Stimulated activated CD8-positive, alpha-beta memory T cell treated with anti-CD3 and anti-CD28 coated beads, Interleukin-4, amount 100 ng/mL, for 1 hour (primary cell): ENCODE measurements around the gene PCNX3.

Experiments used
- DNase-seq, 2 donors: peaks; one replicate each; pipeline ENCODE4 v3.0.0-alpha.2; 2020; ENCODE audit warnings: low read depth in 2 of 2, low spot score in 1 of 2

Gene PCNX3

DNA sequence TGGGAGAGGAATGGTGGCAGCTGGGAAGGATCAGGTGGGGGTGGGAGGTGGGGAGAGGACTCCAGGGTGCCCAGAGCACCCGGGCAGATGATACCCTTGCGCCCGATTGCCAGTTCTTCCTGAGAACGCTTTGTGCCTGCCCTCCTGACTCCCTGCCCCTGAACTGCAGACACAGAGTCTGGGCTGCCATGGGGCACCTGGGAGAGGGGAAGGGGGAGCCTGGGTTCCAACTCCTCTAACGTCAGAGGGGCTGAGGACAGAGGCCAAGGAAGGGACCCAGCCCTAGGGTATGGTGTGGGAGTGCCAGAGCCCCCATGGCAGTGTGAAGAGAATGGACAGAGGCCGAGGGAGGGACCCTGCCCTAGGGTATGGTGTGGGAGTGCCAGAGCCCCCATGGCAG is 19.1 kb upstream of the PCNX3 start:
- DNase-seq = no peak

DNA sequence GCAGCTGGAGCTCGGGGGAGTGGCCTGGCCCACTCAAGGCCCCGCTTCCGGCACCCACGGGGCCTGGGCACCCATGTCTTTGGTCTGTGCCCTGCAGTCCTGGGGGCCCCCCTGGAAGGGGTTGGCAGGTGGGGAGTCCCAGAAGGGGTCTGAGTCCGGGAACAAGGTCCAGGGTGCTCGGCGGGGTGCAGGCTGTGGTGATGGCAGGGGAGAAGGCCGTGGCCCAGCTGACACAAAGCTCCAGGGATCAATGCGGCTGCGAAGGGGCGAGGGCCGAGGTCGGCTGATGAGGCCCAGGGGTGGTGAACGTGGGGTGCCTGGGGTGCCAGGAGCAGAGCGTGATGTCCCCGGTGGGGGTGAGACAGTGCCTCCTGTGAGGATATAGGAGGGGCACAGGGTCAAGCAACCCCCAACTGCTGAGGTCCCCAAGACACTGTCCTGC is 17.3 kb upstream of the PCNX3 start:
- DNase-seq = no peak

DNA sequence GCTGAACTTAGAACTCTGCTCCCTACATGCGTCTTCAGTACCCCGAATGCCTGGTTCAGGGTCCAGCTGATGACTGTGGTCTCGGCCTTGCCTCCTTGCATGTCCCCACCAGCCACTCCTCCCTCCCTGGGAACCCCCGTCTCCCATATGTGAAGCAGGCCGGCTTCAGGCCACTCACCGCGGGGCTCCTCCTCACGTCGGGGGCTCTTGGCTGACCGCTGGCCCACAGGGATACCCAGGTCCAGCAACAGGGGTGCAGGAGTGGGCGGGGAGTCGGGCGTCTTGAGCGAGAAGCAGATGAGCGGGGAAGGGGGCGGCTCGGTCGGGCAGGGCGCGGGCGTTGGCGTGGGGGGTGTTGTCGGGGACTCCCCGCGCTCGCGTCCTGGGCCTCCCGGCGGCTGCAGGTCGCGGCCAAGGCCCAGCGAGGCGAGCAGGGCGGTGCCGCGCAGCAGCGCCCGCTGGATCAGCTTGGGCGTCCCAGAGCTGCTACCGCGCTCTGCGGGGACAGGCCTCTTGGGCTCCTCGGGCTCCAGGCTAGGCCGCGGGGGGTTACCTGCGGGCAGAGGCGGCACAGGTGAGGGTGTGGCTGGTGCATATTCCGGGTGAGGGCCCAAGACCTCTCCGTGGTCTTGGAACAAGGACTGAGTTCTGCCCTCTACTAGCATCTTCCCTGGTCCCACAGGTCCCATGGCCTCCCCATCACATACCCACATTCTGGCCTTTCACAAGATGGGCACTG is 16.2 kb upstream of the PCNX3 start:
- no peak for DNase-seq

DNA sequence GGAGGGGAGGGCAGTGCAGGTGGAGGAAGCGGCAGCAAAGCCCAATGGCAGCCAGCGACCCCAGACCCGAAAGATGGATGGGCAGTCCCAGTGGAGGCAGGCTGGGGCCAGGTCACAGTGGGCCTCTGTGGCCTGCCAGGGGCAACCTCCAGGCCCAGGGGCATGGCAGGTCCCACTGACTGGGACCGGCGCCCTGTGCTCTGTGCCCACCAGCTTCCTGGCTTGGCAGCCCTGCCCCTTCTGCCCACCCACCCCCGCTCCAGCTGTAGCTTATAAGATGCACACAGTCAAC is 15.7 kb upstream of the PCNX3 start:
- no peak for DNase-seq

DNA sequence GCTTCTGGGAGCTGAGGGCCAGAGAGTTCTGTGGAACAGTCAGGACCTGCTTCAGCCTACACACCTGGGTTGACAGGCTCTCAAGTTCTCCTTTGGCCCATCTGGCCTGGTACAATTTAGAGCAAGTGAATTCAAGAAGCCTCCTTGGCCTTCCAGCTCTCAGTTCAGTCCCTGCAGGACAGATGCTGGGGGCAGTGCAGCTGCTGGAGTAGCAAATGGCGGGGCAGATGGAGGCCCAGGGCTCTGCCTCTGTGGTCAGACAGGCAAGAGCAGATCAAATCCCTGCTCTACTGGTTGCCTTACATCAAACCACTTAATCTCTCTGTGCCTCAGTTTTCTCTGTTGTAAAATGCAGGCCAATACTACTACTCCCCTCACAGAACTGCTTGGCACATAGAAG is 11.3 kb upstream of the PCNX3 start:
- DNase-seq = no peak

DNA sequence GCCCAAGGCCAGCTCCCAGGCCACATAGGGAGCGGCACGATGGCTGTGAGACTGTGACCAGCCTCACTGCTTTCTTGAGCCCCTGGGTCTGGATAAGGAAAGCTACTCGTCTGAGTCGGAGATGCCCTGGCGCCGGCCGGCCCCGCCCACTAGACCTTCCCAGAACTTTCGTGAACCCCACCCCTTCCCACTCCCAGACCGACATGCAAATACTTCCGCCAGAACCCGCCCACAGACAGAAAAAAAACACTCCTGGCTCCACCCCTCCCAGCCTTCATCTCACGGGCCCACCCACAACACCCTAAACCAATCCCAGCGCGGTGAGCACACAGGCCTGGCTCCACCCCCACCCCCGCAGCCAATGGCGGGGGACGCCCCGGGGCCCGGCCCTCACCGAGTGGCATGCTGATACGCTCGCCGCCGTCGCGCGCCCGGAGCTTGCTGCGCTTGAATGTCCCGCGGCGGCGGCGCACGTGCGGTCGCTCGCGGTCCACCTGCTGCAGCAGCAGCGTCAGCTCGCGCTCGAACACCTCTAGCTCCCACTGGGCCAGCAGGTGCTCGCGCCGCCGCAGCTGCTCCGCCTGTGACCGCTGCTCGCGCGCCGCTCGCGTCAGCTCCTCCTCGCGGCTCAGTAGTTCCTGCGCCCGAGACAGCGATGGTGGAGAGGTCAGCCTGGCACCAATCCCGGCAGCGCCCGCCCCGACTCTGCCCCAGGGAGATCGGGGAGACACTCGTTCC is 8.5 kb upstream of the PCNX3 start:
- DNase-seq = no peak

DNA sequence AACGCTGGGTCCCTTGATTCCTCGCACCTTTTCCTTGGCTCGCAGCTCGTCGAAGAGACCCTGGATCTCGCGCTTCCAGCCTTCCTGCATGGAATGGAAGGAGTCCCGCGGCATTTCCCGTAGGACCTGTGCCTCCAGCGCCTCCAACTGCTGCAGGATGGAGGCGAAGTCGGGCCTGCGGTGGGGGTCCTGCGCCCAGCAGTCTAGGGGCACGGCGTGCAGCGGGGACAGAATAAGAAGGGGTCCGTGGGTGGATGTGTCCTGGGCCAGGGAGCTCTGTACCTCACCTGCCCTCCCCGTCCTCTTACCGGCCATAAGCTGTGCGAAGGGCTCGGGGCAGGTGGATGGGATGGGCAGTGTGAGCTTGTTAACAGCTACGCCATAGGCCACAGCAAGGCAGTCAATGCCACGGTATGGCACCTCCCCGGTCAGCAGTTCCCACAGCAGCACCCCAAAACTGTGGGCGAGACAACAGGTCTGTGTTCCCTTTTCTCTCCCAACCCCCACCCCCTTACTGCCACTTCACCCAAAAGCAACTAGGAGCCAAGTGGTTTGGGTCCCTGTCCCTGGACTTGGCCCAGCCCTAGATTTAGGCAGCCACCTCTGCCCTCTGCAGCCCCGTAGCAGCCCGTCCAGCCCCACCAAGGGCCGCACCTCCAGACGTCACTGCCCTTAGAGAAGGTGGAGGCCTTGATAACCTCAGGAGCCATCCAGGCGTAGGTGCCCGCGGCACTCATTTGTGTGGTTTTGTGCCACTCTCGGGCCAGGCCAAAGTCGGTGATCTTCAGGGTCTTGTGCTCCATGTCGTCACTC is 7.8 kb upstream of the PCNX3 start:
- DNase-seq = no peak

DNA sequence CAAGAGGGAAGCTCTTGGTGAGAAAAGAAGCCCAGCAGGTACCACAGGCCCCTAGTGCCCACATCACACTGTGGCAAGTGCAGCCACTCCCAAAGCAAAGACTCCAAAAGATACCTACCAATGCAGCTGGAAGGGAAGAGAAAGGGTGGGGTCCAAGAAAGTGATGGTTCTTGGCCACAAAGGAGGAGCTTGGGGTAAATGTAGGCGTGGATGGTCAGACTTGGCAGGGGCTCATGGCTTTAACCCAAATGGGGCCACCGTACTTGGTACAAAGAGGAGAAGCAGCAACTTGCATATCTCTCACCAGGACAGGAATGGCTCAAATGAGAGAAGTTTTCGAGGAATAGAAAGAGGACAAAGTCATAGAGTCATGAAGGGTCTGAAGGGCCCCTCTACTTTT is 6.3 kb upstream of the PCNX3 start:
- no peak for DNase-seq

DNA sequence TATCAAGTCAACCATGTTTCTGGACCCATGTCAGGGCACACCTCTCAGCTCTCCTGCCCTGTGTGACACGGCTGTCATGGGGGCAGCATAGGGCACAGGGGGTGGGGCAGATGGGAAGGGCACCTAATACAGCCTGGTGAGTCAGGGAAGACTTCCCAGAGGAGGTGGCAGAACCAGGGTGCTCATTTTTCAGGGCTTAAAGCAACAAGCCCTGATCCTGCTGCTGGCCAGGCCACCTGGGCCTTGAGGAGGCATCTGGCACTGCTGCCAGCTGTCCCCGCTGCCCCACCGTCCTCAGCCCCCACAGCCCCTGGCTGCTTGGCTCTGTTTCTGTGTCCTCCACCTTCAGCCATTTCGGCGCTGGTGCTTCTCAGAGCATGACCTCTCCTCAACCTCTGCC is 5.9 kb upstream of the PCNX3 start:
- DNase-seq = no peak

DNA sequence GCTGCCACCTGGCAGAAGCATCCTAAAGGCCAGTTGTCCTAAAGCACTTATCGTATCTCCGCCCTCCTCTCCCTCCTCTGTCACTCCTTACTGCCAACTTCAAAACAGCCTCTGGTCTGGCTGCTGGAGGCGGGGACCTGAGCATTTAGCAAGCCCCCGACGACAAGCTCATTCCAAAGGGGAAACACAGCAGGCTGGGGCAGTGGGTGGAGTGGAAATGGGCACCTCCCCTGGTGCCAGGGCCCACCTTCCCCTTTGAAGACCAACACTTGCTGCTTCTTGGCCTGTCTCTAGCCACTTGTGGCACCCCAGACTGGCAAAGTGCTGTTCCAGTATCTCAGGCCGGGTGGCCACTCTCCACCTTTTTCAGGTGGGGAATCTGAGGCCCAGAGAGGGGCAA is 5.2 kb upstream of the PCNX3 start:
- no peak for DNase-seq

DNA sequence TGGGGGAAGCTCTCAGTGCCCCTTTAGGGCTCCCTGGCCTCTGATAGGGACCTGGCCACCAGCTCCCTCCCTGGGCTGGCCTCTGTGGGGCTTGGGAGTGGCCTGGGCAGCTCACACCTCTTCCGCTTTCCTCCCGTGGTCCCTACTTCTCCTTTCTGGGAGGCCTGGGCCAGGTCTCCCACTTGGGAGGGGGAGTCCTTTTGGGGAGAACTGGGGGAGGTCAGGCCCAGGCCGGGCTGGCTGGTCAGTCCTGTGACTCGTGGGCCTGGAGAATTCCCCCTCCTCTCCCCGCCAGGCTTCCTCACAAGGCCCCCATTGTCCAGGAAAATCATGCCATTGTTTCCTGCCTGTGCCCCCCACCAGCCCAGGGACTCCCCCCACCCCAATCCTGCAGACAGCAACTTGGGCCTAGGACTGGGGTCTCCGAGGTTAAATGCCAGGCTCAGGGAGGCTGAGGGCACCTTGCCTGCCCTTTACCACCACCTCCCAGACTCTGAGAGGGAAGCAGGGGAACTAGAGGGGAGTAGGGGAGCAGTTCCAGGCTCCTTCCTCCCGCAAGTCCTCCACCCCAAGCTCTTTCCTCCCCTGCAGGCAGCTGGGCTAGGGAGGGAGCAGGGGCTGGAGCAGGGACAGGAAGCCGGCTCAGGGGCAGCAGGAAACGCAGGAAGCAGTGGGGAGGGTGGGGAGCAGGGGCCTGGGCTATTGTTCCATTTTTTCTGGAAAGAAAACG is 4.4 kb upstream of the PCNX3 start:
- DNase-seq = no peak

DNA sequence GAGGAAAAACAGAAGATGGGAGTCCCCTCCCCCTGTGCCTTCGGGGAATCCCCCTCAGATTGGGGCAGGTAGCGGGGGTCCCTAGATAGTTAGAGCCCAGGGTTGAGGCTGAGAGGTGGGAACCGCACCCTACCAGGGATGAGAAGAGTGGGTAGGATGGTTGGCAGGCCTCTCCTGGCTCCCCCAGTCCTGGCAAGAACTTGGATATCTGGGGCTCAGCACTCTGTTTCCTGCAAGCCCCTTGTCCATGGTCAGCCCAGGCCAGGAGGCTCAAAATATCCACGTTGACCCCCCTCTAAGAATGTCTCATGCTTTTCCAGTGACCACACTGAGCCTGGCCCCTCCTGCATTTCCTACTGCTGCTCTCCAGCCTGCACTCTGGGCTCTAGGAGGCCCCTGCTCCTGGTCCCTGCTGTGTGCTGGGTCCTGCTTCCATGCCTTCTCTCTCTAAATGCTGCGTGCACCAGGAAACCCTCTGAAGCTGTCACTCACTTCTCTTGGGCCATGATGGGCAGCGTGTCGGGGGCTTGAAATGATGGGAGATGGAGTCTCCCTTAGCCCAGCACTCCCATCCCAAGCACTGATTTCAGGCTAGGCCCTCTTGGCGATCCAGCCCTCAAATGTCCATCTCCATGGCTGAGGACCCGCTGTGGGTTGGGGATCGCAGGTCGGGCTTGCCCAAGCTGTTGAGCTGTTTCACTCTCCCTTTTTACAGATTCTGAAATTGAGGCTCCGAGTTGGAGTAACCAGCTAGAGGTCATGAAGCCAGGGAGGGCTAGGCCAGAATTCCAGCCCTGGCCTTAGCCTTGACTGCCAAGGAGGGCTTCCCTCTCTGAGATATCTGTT is 3.6 kb upstream of the PCNX3 start:
- DNase-seq = no peak

DNA sequence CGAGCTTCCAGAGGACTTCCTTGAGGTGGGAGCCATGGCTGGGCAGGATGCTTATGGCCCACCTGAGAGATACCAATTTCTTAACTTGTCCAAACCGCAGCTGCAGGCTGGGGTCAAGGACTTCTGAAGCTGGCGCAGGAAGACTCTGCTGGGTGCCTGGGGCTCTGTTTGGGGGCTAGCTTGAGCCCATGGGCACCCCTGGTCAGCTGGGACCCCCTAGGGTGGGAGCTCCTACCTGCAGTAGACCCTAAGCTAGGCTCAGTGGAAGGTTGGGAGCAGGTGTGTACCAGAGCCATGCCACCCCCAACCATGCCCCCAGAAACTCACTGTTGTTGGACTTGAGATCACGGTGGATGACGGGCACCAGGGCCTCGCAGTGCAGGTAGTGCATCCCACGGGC is 2.9 kb upstream of the PCNX3 start:
- no peak for DNase-seq

DNA sequence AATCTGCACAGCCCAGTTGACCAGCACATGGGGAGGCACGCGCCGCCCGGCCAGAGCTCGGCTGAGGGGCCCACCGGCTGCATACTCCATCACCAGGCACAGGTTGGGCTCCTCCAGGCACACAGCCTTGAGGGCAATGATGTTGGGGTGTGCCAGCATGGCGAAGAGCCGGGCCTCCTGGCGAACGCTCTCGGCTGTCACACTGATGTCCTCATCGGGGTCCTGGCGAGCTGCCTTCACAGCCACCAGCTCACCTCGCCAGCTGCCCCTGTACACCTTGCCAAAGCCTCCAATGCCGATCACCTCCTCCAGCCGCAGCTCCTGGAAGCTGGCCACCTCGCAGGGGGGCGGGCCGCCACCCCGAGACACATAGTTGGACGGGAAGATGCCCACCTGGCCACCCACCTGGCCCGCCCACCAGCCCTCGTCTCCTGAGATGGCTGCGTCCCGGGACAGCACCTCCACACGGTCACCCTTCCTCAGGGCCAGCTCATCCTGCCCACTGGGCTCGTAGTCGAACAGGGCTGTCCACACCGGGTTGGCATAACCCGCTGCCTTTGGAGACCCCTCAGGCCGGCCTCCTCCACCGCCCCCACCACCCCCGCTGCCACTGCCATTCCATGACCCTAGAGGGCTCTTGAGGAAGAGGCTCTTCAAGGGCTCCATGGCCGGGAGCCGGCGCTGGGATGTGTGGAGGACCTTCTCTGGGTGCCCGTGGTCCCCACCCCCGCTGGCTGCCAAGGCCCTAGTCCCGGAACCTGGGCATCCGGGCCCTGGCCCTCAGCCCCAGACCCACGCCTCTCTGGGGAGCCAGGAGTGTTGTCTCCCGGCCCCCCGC is 2.3 kb upstream of the PCNX3 start:
- DNase-seq = no peak

DNA sequence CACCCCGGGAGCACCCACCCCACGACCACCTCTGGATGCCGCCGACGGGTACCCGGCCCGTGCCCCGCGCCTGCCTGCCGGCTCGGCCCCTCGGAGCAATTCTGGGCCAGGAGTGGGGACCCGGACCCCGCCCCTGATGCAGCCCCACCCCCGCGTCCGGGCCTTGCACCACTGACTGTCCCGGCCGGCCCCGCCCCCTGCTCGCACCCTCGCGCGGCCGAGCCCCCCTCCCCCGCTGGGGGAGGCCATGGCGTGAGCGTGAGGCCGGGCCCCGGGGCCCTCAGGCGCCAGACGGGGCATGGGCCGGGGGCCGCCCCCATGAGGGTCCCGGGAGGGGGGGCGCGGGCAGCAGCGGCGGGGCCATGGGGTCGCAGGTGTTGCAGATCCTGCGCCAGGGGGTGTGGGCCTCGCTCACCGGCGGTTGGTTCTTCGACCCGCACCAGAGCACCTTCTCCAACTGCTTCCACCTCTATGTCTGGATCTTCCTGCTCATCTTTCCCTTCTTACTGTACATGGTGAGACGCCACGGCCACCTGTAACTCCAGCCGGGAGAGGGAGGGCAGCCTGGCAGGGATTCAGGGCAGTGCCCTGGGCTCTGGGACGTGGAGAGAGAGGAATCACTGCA is 486 bp downstream of the PCNX3 start:
- DNase-seq = no peak

DNA sequence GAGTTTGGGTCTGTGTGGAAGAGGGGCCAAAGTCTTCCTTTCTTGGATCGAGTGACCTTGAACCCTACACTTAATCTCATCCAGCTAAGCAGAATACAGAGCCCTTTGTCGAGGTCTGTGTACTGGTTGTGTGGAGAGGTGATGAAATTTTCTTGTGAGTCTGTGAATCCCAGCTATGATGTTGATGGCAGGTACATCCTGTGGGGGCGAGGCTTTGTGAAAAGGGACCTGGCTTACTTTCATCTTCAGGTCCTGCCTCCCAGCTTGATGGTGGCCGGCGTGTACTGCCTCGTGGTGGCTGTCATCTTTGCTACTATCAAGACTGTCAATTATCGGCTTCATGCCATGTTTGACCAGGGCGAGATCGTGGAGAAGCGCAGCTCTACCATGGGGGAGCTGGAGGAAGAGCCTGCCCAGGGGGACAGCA is 1.0 kb downstream of the PCNX3 start:
- no peak for DNase-seq

DNA sequence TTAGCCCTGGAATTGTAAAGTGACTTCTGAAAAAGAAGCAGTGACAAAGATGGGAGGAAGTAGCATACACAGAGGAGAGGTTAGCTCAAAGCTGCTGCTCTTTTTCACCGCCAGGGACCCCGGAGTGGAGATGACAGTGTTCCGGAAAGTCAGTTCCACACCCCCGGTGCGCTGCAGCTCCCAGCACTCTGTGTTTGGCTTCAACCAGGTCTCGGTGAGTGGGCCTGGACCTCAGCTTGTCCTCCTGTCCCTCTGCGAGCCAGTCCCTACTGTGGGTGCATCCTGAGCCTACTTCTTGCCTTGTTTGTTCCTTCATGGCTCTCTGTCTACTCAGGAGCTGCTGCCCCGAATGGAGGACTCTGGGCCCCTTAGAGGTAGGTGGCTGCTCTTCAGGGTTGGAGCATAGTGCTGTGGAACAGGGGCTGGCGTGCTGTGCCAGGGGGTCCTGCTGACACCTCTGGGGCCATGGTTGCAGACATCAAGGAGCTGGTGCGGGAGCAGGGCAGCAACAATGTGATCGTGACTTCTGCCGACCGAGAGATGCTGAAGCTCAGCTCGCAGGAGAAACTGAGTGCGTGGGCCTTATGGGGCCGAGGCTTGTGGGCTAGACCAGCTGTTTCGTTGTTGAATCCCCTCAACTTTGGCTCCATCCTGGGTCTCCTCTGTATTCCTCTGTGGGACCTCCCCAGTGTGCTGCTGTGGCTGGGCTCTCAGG is 1.7 kb downstream of the PCNX3 start:
- no peak for DNase-seq

DNA sequence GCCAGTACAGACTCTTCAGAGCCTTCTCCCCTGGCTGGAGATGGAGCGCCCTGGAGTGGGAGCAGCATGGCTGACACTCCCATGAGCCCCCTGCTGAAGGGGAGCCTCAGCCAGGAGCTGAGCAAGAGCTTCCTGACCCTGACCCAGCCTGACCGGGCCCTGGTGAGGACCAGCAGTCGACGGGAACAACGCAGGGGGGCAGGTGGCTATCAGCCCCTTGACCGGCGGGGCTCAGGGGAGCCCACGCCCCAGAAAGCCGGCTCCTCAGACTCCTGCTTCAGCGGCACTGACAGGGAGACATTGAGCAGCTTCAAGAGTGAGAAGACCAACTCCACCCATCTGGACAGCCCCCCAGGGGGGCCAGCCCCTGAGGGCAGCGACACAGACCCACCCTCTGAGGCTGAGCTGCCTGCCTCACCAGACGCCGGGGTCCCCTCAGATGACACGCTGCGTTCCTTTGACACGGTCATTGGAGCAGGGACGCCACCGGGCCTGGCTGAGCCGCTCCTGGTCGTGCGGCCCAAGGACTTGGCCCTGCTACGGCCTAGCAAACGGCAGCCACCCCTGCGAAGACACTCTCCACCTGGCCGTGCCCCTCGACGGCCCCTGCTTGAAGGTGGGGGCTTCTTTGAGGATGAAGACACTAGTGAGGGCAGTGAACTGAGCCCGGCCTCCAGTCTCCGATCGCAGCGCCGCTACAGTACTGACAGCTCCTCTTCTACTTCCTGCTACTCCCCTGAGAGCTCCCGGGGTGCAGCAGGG is 2.6 kb downstream of the PCNX3 start:
- no peak for DNase-seq
